Stomach (tissue), 9 donors: Measurements from ENCODE around the gene GARIN5B. TPM values are rescaled to one million over a fixed set of nuclear protein-coding genes. Genes with fewer than 3 reads are reported as not detected.
"Not testable (repeated sequence)": the region's sequence is repeated elsewhere in the genome, so short reads cannot be mapped to it uniquely, and the experiment has no call there.

ENCODE experiments used
- DNase-seq, 2 donors: peaks; one replicate each; pipeline versions ENCODE4 v3.0.0 to v3.0.0-alpha.2; 2013 to 2019
- H3K27ac ChIP-seq, 5 donors: fragments of 200-600 bp in 4 of 5; sonication (generic) in 4 of 5; one replicate each; pipeline ENCODE4 v1.5.1; 2013 to 2019; ENCODE audit warnings: mild to moderate bottlenecking in 1 of 5, moderate library complexity in 1 of 5
- H3K27me3 ChIP-seq, 3 donors: fragments of 200-600 bp; sonication (generic); one replicate each; pipeline ENCODE4 v1.5.1; 2017 to 2019; ENCODE audit warnings: mixed run types in 1 of 3
- H3K36me3 ChIP-seq, 4 donors: fragments of 200-600 bp; sonication (generic); 1 replicate in 3 of 4; 2 replicates in 1 of 4; pipeline ENCODE4 v1.5.1; 2016 to 2019
- H3K4me1 ChIP-seq, 4 donors: fragments of 200-600 bp; sonication (generic); one replicate each; pipeline ENCODE4 v1.5.1; 2016 to 2019
- H3K4me3 ChIP-seq, 4 donors: fragments of 200-600 bp; sonication (generic) in 3 of 4; one replicate each; pipeline ENCODE4 v1.5.1; 2016 to 2019; ENCODE audit warnings: mild to moderate bottlenecking in 1 of 4
- H3K9me3 ChIP-seq, 4 donors: fragments of 200-600 bp; sonication (generic); one replicate each; pipeline ENCODE4 v1.5.1; 2016 to 2019
- EP300 ChIP-seq: sonication (generic); formaldehyde crosslinking; IDR thresholded peaks from one replicate; pipeline ENCODE4 v1.6.1; 2017; ENCODE audit warnings: antibody characterized with exemption
- POLR2A ChIP-seq, 4 donors: fragments of 450-650 bp; IDR thresholded peaks; one replicate each; pipeline ENCODE4 v1.6.1; 2016; ENCODE audit warnings: antibody characterized with exemption in 4 of 4, control low read depth in 2 of 4, mild to moderate bottlenecking in 1 of 4, moderate library complexity in 1 of 4
- POLR2AphosphoS5 ChIP-seq, 3 donors: sonication (generic); formaldehyde crosslinking; IDR thresholded peaks; one replicate each; pipeline ENCODE4 v1.6.1; 2016; ENCODE audit warnings: antibody characterized with exemption in 3 of 3
- WGBS, 5 donors: extraction: QIAGEN DNeasy Blood & Tissue Kit in 3 of 5; methylation state at CpG; one replicate each; pipeline versions ENCODE4 v1.1.5 to v1.1.7; 2013 to 2018; 5-methylcytosine and 5-hydroxymethylcytosine counted together
- intact Hi-C: fragments of 100-400 bp; cut with DNase I; formaldehyde crosslinking; loops from one replicate; pipeline ENCODE4 v1.15.1; 2023; ENCODE audit warnings: low total_unique reads
- polyA plus RNA-seq, 3 donors: library from polyadenylated mRNA; stranded (reverse); fragments of 200-250 nt; gene quantifications; one replicate each; pipeline ENCODE4 v1.2.3, GENCODE V29; 2013
- total RNA-seq, 5 donors: library from RNA; depleted of rRNA; stranded (reverse); fragments of >200 nt; gene quantifications; one replicate each; pipeline versions ENCODE4 v1.1.0 to v1.2.3, GENCODE V29; 2014 to 2016
- TF ChIP-seq, protein P1 (sequence below), 7 experiments: fragments of 450-650 bp in 4 of 7; fragments of 200-600 bp in 3 of 7; sonication (generic) in 3 of 7; IDR thresholded peaks; one replicate each; pipeline ENCODE4 v1.5.1; 2016 to 2019; ENCODE audit warnings: antibody characterized with exemption in 7 of 7, control low read depth in 2 of 7, mild to moderate bottlenecking in 1 of 7
- donor health status: healthy with polysubstance abuse.
- donor health status: Bipolar disorder and iron deficiency.
- donor health status: healthy.

Gene GARIN5B
- total and polyA plus RNA-seq, 8 donors = not detected

DNA sequence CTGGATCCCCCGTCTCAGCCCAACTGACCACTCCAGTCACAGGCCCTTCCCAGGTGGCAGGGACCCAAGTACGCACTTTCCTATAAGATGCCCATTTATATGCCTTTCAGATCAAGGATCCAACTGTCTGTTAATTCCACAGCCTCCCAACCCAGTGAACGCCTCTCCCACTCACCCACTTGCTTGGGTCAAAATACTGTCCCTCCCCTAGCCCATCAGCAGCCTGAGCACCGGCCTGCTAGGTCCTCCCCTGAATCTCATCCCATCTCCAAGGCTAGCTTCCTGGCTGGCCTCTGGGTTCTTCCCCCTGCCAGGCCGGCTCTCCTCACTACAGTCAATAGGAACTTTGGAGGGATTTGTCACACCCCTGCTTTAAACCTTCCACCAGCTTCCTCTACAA, 42.6 kb upstream of the GARIN5B start:
- Histone ChIP-seq H3K27ac (no peak overlapping the region), H3K27me3 (no peaks in the 10 kb centered on the region), H3K4me3 (peak overlapping the region in 1 of 4 donors; percentile 88), H3K4me1 (peaks cover 15 to 26% (median 22%) of the 10 kb centered on the region in 4 donors), H3K9me3 (no peaks in the 10 kb centered on the region), H3K36me3 (peaks cover 35 to 57% (median 53%) of the 10 kb centered on the region in 4 donors)
- 79 to 90% (median 87%) methylated on average over 5 of the region's 5 CpGs for WGBS, 5 donors
- TF ChIP-seq EP300 (no peak), POLR2A (IDR thresholded peaks at IDR 0.05) (no peak), POLR2AphosphoS5 (IDR thresholded peaks at IDR 0.05) (no peak)
- TF ChIP-seq, protein P1, sequence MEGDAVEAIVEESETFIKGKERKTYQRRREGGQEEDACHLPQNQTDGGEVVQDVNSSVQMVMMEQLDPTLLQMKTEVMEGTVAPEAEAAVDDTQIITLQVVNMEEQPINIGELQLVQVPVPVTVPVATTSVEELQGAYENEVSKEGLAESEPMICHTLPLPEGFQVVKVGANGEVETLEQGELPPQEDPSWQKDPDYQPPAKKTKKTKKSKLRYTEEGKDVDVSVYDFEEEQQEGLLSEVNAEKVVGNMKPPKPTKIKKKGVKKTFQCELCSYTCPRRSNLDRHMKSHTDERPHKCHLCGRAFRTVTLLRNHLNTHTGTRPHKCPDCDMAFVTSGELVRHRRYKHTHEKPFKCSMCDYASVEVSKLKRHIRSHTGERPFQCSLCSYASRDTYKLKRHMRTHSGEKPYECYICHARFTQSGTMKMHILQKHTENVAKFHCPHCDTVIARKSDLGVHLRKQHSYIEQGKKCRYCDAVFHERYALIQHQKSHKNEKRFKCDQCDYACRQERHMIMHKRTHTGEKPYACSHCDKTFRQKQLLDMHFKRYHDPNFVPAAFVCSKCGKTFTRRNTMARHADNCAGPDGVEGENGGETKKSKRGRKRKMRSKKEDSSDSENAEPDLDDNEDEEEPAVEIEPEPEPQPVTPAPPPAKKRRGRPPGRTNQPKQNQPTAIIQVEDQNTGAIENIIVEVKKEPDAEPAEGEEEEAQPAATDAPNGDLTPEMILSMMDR (IDR thresholded peaks at IDR 0.05) = no peak
- DNase-seq = no peak
- intact Hi-C loops = no loop called here

DNA sequence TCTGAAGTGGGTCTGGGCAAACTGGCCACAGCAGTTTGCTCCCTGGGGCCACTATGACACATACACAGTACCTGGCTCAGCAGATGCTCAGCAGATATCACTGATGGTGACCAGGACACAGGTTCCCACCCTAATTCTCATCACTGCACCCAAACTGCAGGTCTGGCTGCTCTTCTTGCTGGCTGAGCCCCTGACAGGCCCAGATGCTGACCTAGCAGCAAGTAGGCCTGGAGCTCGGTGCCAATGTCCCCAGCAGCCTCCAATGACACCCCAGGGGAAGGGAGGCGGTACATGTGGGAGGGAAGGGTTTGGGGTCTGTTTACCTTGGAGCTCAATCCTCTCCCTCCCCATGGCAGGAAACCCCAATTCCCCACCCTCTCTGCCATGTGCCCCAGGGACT, 39.4 kb upstream of the GARIN5B start:
- no peak overlapping the region for H3K27ac ChIP-seq
- H3K9me3 ChIP-seq = no peaks in the 10 kb centered on the region
- intact Hi-C loops = no loop called here
- no peak overlapping the region for H3K4me3 ChIP-seq
- no peak for TF ChIP-seq POLR2AphosphoS5 (IDR thresholded peaks at IDR 0.05)
- no peak for TF ChIP-seq POLR2A (IDR thresholded peaks at IDR 0.05)
- no peak for TF ChIP-seq EP300
- TF ChIP-seq, protein P1 (IDR thresholded peaks at IDR 0.05) = no peak
- H3K27me3 ChIP-seq = no peaks in the 10 kb centered on the region
- WGBS, 5 donors = 75 to 92% (median 90%) methylated on average over 2 of the region's 2 CpGs
- DNase-seq = no peak
- peaks cover 12 to 21% (median 20%) of the 10 kb centered on the region in 4 donors for H3K4me1 ChIP-seq
- peaks cover 35 to 66% (median 58%) of the 10 kb centered on the region in 4 donors for H3K36me3 ChIP-seq

DNA sequence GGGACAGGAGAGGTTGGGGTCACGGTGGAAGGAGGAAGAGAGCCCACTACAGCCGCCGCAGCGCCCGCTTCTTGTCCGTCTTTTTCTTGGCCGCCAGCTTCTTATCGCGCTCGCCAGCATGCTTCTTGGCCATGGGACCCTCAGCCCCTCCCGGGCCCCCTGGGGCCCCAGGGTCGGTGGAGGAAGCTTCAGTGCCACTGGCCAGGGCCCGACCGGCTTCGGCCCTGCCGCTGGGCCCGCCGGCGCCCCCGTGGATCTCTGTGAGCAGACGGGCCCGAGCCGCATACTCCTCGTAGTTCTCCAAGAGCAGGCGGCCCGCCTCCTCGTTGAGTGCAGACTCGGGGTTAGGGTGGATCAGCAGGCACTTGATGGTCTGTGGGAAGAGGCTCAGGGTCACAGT, 38.3 kb upstream of the GARIN5B start:
- peaks cover 5 to 13% (median 10%) of the 10 kb centered on the region in 4 donors for H3K4me1 ChIP-seq
- H3K9me3 ChIP-seq, H3K4me3 ChIP-seq, DNase-seq, H3K27me3 ChIP-seq, intact Hi-C loops, H3K27ac ChIP-seq: not testable (repeated sequence)
- peaks cover 35 to 65% (median 58%) of the 10 kb centered on the region in 4 donors for H3K36me3 ChIP-seq
- 79 to 93% (median 86%) methylated on average over 7 to 22 of the region's 28 CpGs for whole genome bisulfite sequencing, 5 donors

DNA sequence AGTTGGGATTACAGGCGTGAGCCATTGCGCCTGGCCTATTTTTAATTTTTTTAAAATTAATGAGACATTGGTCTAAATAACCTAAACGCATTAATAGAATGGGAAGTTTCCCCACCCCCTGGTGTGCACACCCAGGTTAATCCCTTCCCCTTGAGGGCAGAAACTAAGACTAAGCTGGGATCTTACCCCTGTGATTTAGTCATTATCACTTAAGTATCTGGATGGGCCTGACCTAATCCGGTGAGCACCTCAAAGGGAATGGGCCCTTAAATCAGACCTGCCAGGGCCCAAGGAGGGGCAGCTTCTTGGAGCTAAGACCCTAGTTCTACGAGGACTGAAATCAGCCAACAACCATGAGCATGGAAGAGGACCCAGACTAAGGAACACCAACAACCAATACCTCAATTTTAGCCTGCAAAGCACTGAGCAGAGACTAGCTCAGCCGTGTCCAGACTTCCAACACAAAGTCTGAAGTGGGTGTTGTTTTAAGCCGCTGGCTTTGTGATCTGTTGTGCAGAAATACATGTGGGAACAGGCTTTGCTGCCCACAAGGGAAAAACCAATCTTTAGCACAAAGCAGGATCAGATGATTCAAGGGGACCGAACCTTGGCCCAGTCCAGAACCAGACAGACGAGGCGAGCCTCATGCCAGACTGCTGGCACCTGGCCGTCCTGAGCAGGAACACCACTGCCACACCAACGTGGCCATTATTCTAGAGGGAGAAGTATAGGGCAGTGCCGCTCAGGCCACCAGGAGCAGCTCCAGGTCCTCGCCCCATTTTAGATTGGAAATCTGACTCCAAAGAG, 37.4 kb upstream of the GARIN5B start:
- DNase-seq = no peak
- Histone ChIP-seq H3K36me3 (peaks cover 30 to 56% (median 52%) of the 10 kb centered on the region in 4 donors), H3K4me1 (peaks cover 0 to 4% (median 2%) of the 10 kb centered on the region in 4 donors), H3K9me3 (no peaks in the 10 kb centered on the region), H3K4me3 (no peak overlapping the region), H3K27me3 (no peaks in the 10 kb centered on the region), H3K27ac (no peak overlapping the region)
- TF ChIP-seq POLR2A (IDR thresholded peaks at IDR 0.05) = no peak
- TF ChIP-seq, protein P1 (IDR thresholded peaks at IDR 0.05) = no peak
- intact Hi-C loops = no loop called here
- 76 to 87% (median 82%) methylated on average over 14 of the region's 14 CpGs for WGBS, 5 donors
